GM06990 (cell line): Measurements from ENCODE around the gene EGR4.

Experiments used
- DNase-seq: peaks from one replicate; pipeline ENCODE4 v3.0.0-alpha.2; 2011; ENCODE audit not compliant: insufficient read length; ENCODE audit errors: extremely low read depth
- H3K27me3 ChIP-seq: replicated peaks from 2 replicates; pipeline ENCODE4 v1.6.0; 2011; ENCODE audit warnings: low read length; ENCODE audit not compliant: control insufficient read depth, insufficient read depth
- H3K36me3 ChIP-seq: 2 replicates; pipeline ENCODE4 v1.5.1; 2011; ENCODE audit warnings: low read length; ENCODE audit not compliant: control insufficient read depth, insufficient read depth
- H3K4me3 ChIP-seq: replicated peaks from 2 replicates; pipeline ENCODE4 v1.5.1; 2011; ENCODE audit warnings: low read depth, mild to moderate bottlenecking, control low read depth, low read length
- CTCF ChIP-seq: IDR thresholded peaks from 2 replicates; pipeline ENCODE4 v1.5.1; 2011; ENCODE audit warnings: low read length, control low read depth, mild to moderate bottlenecking, inconsistent platforms; ENCODE audit not compliant: insufficient read depth, poor library complexity, severe bottlenecking

Gene EGR4

GRCh38 chr2:73301636-73302035 is 8.3 kb upstream of the EGR4 start:
- no peak overlapping the region for H3K4me3 ChIP-seq
- DNase-seq, result no peak
- no peaks in the 10 kb centered on the region for H3K27me3 ChIP-seq
- H3K36me3 ChIP-seq, result no peaks in the 10 kb centered on the region
- no peak for TF ChIP-seq CTCF

- no peak for TF ChIP-seq CTCF
- H3K36me3 ChIP-seq, result no peaks in the 10 kb centered on the region
- no peak for DNase-seq
- H3K4me3 ChIP-seq, result no peak overlapping the region
- H3K27me3 ChIP-seq, result no peaks in the 10 kb centered on the region
Observed at GRCh38 chr2:73300926-73301325, 7.6 kb upstream of the EGR4 start.

- Histone ChIP-seq H3K4me3 (no peak overlapping the region), H3K36me3 (no peaks in the 10 kb centered on the region), H3K27me3 (no peaks in the 10 kb centered on the region; the same call in none of the 2 replicates)
- TF ChIP-seq CTCF, result no peak
- no peak for DNase-seq
Observed at GRCh38 chr2:73297586-73297985, 4.2 kb upstream of the EGR4 start.

- Histone ChIP-seq H3K36me3 (no peaks in the 10 kb centered on the region), H3K27me3 (no peaks in the 10 kb centered on the region; the same call in none of the 2 replicates), H3K4me3 (no peak overlapping the region)
- no peak for DNase-seq
- TF ChIP-seq CTCF, result no peak
Observed at GRCh38 chr2:73297151-73297559, 3.8 kb upstream of the EGR4 start.

- no peak overlapping the region for H3K4me3 ChIP-seq
- no peaks in the 10 kb centered on the region; the same call in none of the 2 replicates for H3K27me3 ChIP-seq
- H3K36me3 ChIP-seq, result no peaks in the 10 kb centered on the region
- DNase-seq, result no peak
- TF ChIP-seq CTCF, result no peak
Observed at GRCh38 chr2:73295751-73296400, 2.5 kb upstream of the EGR4 start.

- Histone ChIP-seq H3K36me3 (no peaks in the 10 kb centered on the region), H3K27me3 (no peaks in the 10 kb centered on the region; the same call in none of the 2 replicates), H3K4me3 (no peak overlapping the region)
- no peak for DNase-seq
- no peak for TF ChIP-seq CTCF
Observed at GRCh38 chr2:73294239-73294638, 891 bp upstream of the EGR4 start.
